Measurements from ENCODE around the gene PTPRG. TPM values are rescaled to one million over a fixed set of nuclear protein-coding genes. Genes with fewer than 3 reads are reported as not detected.

The PTPRG gene
- total RNA-seq, 1 experiment from 2014 or later: 69.3 TPM

GRCh38 chr3:62210011-62210410 lies 648.6 kb downstream of the PTPRG start:
- Histone ChIP-seq H3K4me1 (ENCODE audit: insufficient read depth, low read length) (no peaks in the 10 kb centered on the region), H3T11ph (ENCODE audit: low read length) (no peak overlapping the region), H3K23me2 (ENCODE audit: insufficient read length, low read depth, low read length, poor library complexity, severe bottlenecking) (no peaks in the 10 kb centered on the region), H3K79me1 (ENCODE audit: insufficient read depth, low read depth, low read length, poor library complexity, severe bottlenecking) (no peaks in the 10 kb centered on the region), H3K9ac (ENCODE audit: extremely low read depth, insufficient read length, low read length) (no peak overlapping the region), H3K23ac (ENCODE audit: insufficient read length, low read depth, low read length) (no peak overlapping the region), H4K8ac (replicated peaks; ENCODE audit: insufficient read length, low read depth, low read length) (no peak overlapping the region), H4K20me1 (ENCODE audit: control insufficient read depth, insufficient read depth, insufficient read length) (no peaks in the 10 kb centered on the region), H4K5ac (ENCODE audit: insufficient read length, low read depth, low read length) (no peak overlapping the region), H3K14ac (ENCODE audit: insufficient read depth, low read length) (no peak overlapping the region), H2BK120ac (ENCODE audit: low read depth, low read length, poor library complexity, severe bottlenecking) (no peak overlapping the region), H2BK5ac (ENCODE audit: insufficient read length, low read length) (no peak overlapping the region), H3K56ac (ENCODE audit: insufficient read length, low read depth, low read length) (no peak overlapping the region), H2BK20ac (ENCODE audit: low read depth, low read length, poor library complexity, severe bottlenecking) (no peak overlapping the region), H3K4ac (ENCODE audit: low read depth, low read length) (no peak overlapping the region), H3K9me3 (ENCODE audit: control insufficient read depth, low read depth, low read length) (no peaks in the 10 kb centered on the region), H3K79me2 (ENCODE audit: insufficient read depth, low read length) (no peaks in the 10 kb centered on the region), H2BK12ac (ENCODE audit: insufficient read length, low read depth, low read length) (no peak overlapping the region), H3K18ac (ENCODE audit: insufficient read length, low read depth, low read length) (no peak overlapping the region), H3K4me2 (ENCODE audit: insufficient read depth, insufficient read length, low read length) (no peak overlapping the region), H2AFZ (ENCODE audit: low read length) (no peak overlapping the region), H2BK15ac (ENCODE audit: low read depth, low read length) (no peak overlapping the region), H2AK5ac (ENCODE audit: insufficient read length, low read length) (no peak overlapping the region), H4K91ac (ENCODE audit: insufficient read length, low read depth, low read length) (no peak overlapping the region), H3K27me3 (ENCODE audit: insufficient read depth, low read length) (no peaks in the 10 kb centered on the region), H3K27ac (ENCODE audit: insufficient read length, low read depth, low read length) (no peak overlapping the region)
- no peak for TF ChIP-seq CTCF (conservative IDR thresholded peaks at IDR 0.05)
- no peak overlapping the region for H3K4me3 Mint-ChIP-seq
- peaks cover 12 to 22% (median 15%) of the 10 kb centered on the region in 3 experiments; a peak in 5 of 7 replicates for H3K36me3 Mint-ChIP-seq (ENCODE audit: insufficient read depth in 1 of 3, low read depth in 3 of 3)
- peaks cover 6 to 13% of the 10 kb centered on the region in 2 experiments; a peak in 3 of 4 replicates for H3K4me1 Mint-ChIP-seq
- H3K27me3 Mint-ChIP-seq (ENCODE audit: low read depth): no peaks in the 10 kb centered on the region; the same call in 1 of the 2 replicates
- DNase-seq: no peak
- no CpG with 5 or more reads among the region's 5 CpGs for WGBS (ENCODE audit: extremely low coverage, insufficient read length, low lambda C conversion rate)
- no peak overlapping the region for H3K27ac Mint-ChIP-seq
- no peaks in the 10 kb centered on the region for H3K9me3 Mint-ChIP-seq
